ENCODE results near the gene FIZ1.

Gene FIZ1

DNA sequence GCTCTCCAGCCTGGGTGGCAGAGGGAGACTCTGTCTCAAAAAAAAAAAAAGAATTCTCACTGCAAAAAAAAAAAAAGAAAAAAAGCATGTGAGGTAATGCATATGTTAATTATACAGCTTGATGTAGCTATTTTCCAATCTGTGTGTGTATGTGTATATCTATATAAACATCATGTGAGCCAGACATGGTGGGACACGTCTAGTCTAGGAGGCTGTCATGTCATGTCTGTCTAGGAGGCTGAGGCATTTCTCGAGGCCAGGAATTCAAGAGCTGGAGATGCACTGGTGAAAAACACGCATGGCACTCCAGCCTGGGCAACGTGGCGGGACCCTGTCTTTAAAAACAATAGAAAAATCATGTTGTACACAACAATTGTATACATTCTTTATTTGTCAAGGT is 47.1 kb downstream of the FIZ1 start:
- no peaks in the 10 kb centered on the region for H3K36me3 Mint-ChIP-seq
- no peak overlapping the region for H3K27ac Mint-ChIP-seq
- H3K27me3 Mint-ChIP-seq = peaks cover 4% of the 10 kb centered on the region

DNA sequence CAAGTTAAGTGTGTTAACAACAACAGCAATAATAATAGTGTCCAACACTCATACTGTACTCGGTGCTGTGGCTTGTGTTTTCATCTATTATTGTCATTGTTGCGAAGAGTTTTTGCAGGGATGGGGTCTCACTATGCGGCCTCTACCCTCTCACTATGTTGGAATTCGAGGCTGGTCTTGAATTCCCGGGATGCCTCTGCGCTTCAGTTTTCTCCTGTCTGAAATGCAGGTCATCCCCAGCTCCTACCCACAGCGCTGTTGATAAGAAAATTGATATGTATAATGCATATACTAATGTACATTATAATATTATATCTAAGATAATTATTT is 49.0 kb downstream of the FIZ1 start:
- H3K36me3 Mint-ChIP-seq = no peaks in the 10 kb centered on the region
- H3K4me3 Mint-ChIP-seq = no peak overlapping the region
- H3K9me3 Mint-ChIP-seq = no peaks in the 10 kb centered on the region
- H3K27me3 Mint-ChIP-seq = peaks cover 6% of the 10 kb centered on the region
- H3K27ac Mint-ChIP-seq = no peak overlapping the region
- no peaks in the 10 kb centered on the region for H3K4me1 Mint-ChIP-seq

More for the DNA sequence above, 47.1 kb downstream of the FIZ1 start:
- Mint-ChIP-seq H3K4me3 (no peak overlapping the region), H3K4me1 (no peaks in the 10 kb centered on the region), H3K9me3 (no peaks in the 10 kb centered on the region)

GRCh38 chr19:55549500-55550320 is 49.6 kb downstream of the FIZ1 start:
- peaks cover 6% of the 10 kb centered on the region for H3K27me3 Mint-ChIP-seq
- H3K4me1 Mint-ChIP-seq = no peaks in the 10 kb centered on the region
- H3K36me3 Mint-ChIP-seq = no peaks in the 10 kb centered on the region
- no peak overlapping the region for H3K4me3 Mint-ChIP-seq
- H3K9me3 Mint-ChIP-seq = no peaks in the 10 kb centered on the region
- no peak overlapping the region for H3K27ac Mint-ChIP-seq

- Mint-ChIP-seq H3K36me3 (no peaks in the 10 kb centered on the region), H3K4me3 (no peak overlapping the region), H3K4me1 (no peaks in the 10 kb centered on the region), H3K27me3 (peaks cover 6% of the 10 kb centered on the region), H3K9me3 (no peaks in the 10 kb centered on the region), H3K27ac (no peak overlapping the region)
These were observed 52.3 kb downstream of the FIZ1 start for GRCh38 chr19:55546822-55547614.

GRCh38 chr19:55546011-55546410 is 53.3 kb downstream of the FIZ1 start:
- Mint-ChIP-seq H3K36me3 (no peaks in the 10 kb centered on the region), H3K27ac (peak overlapping the region; percentile 37), H3K4me3 (no peak overlapping the region), H3K27me3 (peaks cover 6% of the 10 kb centered on the region), H3K4me1 (no peaks in the 10 kb centered on the region), H3K9me3 (no peaks in the 10 kb centered on the region)

GRCh38 chr19:55545443-55545842 is 53.9 kb downstream of the FIZ1 start, which contains the start of gene SBK3:
TSS of gene SBK3 (minus strand) at chr19:55545543. CDS start at chr19:55545543, 0 bp downstream.
- H3K36me3 Mint-ChIP-seq = no peaks in the 10 kb centered on the region
- H3K4me1 Mint-ChIP-seq = no peaks in the 10 kb centered on the region
- H3K27me3 Mint-ChIP-seq = peaks cover 6% of the 10 kb centered on the region
- no peaks in the 10 kb centered on the region for H3K9me3 Mint-ChIP-seq
- no peak within 1 kb of the TSS for H3K4me3 Mint-ChIP-seq
- H3K27ac Mint-ChIP-seq = peak within 1 kb of the TSS; percentile 37

- H3K4me1 Mint-ChIP-seq = no peaks in the 10 kb centered on the region
- H3K9me3 Mint-ChIP-seq = no peaks in the 10 kb centered on the region
- H3K27me3 Mint-ChIP-seq = peaks cover 6% of the 10 kb centered on the region
These were observed 54.4 kb downstream of the FIZ1 start for GRCh38 chr19:55544776-55545439.

DNA sequence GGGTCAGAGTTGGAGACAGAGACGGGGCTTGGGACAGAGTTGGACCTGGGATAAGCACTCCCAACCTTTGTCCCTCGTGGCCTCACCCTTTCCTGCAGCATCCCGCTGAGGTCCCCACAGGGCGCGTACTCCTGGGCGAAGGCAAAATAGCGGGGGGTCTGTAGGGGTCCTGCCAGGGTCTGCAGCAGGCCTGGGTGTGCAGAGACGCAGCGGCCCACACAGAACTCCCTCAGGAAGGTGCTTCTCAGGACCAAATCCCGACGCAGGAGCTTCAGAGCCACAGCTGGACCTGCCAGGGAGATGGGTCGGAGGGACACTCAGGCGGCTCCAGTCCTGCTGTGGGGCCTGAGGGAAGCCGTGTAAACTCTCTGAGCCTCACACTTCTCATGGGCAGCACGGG is 55.3 kb downstream of the FIZ1 start:
- H3K36me3 Mint-ChIP-seq = no peaks in the 10 kb centered on the region
- H3K27ac Mint-ChIP-seq = no peak overlapping the region
- no peak overlapping the region for H3K4me3 Mint-ChIP-seq
- no peaks in the 10 kb centered on the region for H3K4me1 Mint-ChIP-seq
- no peaks in the 10 kb centered on the region for H3K9me3 Mint-ChIP-seq
- H3K27me3 Mint-ChIP-seq = peaks cover 3% of the 10 kb centered on the region

More at GRCh38 chr19:55544776-55545439, 54.4 kb downstream of the FIZ1 start:
- Mint-ChIP-seq H3K36me3 (no peaks in the 10 kb centered on the region), H3K4me3 (no peak overlapping the region), H3K27ac (no peak overlapping the region)

- Mint-ChIP-seq H3K36me3 (no peaks in the 10 kb centered on the region), H3K9me3 (no peaks in the 10 kb centered on the region), H3K27me3 (peaks cover 3% of the 10 kb centered on the region), H3K27ac (no peak overlapping the region), H3K4me3 (no peak overlapping the region), H3K4me1 (no peaks in the 10 kb centered on the region)
These were observed 55.8 kb downstream of the FIZ1 start for GRCh38 chr19:55543567-55543966.

DNA sequence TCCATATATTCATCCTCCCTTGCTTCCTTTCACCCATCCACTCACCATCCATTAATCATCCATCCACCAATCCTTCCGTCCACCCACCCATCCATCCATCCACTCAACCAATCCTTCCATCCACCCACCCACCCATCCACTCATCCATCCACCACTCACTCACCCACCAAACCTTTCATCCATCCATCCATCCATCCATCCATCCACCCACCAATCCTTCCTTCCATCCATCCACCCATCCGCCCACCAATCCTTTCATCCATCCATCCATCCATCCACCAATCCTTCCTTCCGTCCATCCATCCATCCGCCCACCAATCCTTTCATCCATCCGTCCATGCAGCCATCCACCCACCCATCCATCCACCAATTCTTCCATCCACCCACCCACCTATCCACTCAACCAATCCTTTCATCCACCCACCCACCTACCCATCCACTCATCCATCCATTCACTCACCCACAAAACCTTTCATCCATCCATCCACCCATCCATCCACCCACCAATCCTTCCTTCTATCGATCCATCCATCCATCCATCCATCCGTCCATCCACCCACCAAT is 56.9 kb downstream of the FIZ1 start:
- no peak overlapping the region for H3K4me3 Mint-ChIP-seq
- no peaks in the 10 kb centered on the region for H3K4me1 Mint-ChIP-seq
- H3K36me3 Mint-ChIP-seq = no peaks in the 10 kb centered on the region
- H3K9me3 Mint-ChIP-seq = no peaks in the 10 kb centered on the region
- H3K27ac Mint-ChIP-seq = no peak overlapping the region
- H3K27me3 Mint-ChIP-seq = peaks cover 2% of the 10 kb centered on the region
